Esophagus muscularis mucosa (tissue), 4 donors: ENCODE measurements around the gene RFTN1.

Experiments
- CTCF ChIP-seq, 3 experiments: fragments of 200-600 bp in 2 of 3; fragments of 450-650 bp in 1 of 3; sonication (generic) in 2 of 3; IDR thresholded peaks; one replicate each; pipeline ENCODE4 v1.5.1; 2017 to 2019; ENCODE audit warnings: antibody characterized with exemption in 3 of 3, mild to moderate bottlenecking in 2 of 3, moderate library complexity in 1 of 3
- EP300 ChIP-seq: sonication (generic); formaldehyde crosslinking; IDR thresholded peaks from one replicate; pipeline ENCODE4 v1.6.1; 2017; ENCODE audit warnings: antibody characterized with exemption
- POLR2AphosphoS5 ChIP-seq, 2 donors: sonication (generic); formaldehyde crosslinking; IDR thresholded peaks; one replicate each; pipeline ENCODE4 v1.6.1; 2017; ENCODE audit warnings: antibody characterized with exemption in 2 of 2

GRCh38 chr3:16395212-16395611, 118.3 kb downstream of the RFTN1 start:
- TF ChIP-seq CTCF (IDR thresholded peaks at IDR 0.05) (no peak), EP300 (no peak), POLR2AphosphoS5 (IDR thresholded peaks at IDR 0.05) (no peak)
